Motor neuron (in vitro differentiated cells): ENCODE measurements around the gene KCNQ2. TPM values are rescaled to one million over a fixed set of nuclear protein-coding genes. Genes with fewer than 3 reads are reported as not detected.

ENCODE experiments used
- ATAC-seq, 8 experiments: fragments of 200-7000 bp; cut with Tn5 transposase; replicated peaks in 6 of 8; 2 replicates each; pipeline ENCODE4 v1.8.0; 2021; ENCODE audit warnings: mild to moderate bottlenecking in 8 of 8, moderate library complexity in 8 of 8
- H3K27ac ChIP-seq, 2 donors: fragments of 250-450 bp; sonication (Bioruptor Pico); 2 replicates each; pipeline ENCODE4 v1.9.0; 2021; ENCODE audit warnings: antibody characterized with exemption in 2 of 2, mild to moderate bottlenecking in 2 of 2, moderate library complexity in 1 of 2
- H3K4me1 ChIP-seq, 2 donors: fragments of 250-450 bp; sonication (Bioruptor Pico); replicated peaks in 1 of 2; 2 replicates each; pipeline ENCODE4 v1.6.1; 2021; ENCODE audit warnings: antibody characterized with exemption in 2 of 2, mild to moderate bottlenecking in 2 of 2, moderate library complexity in 1 of 2
- H3K4me3 ChIP-seq, 5 donors: fragments of 250-450 bp; sonication (Bioruptor Pico); 2 replicates each; pipeline ENCODE4 v1.9.0; 2021; ENCODE audit warnings: antibody characterized with exemption in 5 of 5, mild to moderate bottlenecking in 5 of 5, moderate library complexity in 4 of 5
- WGBS, 10 experiments: fragments of 450-650 bp; shearing (Covaris generic); methylation state at CpG; one replicate each; pipeline ENCODE4 v1.0.0; 2022; 5-methylcytosine and 5-hydroxymethylcytosine counted together
- in situ Hi-C, 9 experiments: fragments of 400-800 bp; cut with MboI; loops; one replicate each; pipeline ENCODE4 v1.15.0; 2021; ENCODE audit warnings: low sequenced_read_pairs in 9 of 9, low pct_unique_long_range_greater_than_20kb in 2 of 9; ENCODE audit not compliant: unreplicated experiment in 9 of 9
- total RNA-seq, 8 experiments: library from RNA; unstranded; fragments of 300-600 nt; gene quantifications; 2 replicates each; pipeline versions ENCODE4 v1.2.3 to v1.2.4, GENCODE V29; 2022

KCNQ2 gene
- total RNA-seq, 8 experiments from 2014 or later: 0.18 to 124 (median 58.4) TPM

- peak overlapping the region; percentile 81 to 96 for H3K27ac ChIP-seq
- H3K4me1 ChIP-seq: peaks cover 62 to 73% of the 10 kb centered on the region in 2 donors
- peak overlapping the region in 1 of 5 donors; percentile 6 for H3K4me3 ChIP-seq
- WGBS, 10 experiments: 8 to 58% (median 33%) methylated on average over 2 to 6 of the region's 15 CpGs; no CpG with 5 or more reads in 5 of the 10 experiments
- peak in 5 of 8 experiments; percentile 18 to 46 (median 37) for ATAC-seq
- in situ Hi-C loops: loop anchor here in 1 of 9 experiments (25.0 kb wide), 1 partner anchor 91 kb away; the partner anchor contains the start of gene COL20A1
These were observed 94.5 kb downstream of the KCNQ2 start for GRCh38 chr20:63377951-63378381.

- peak in 5 of 8 experiments; percentile 73 to 79 (median 74) for ATAC-seq
- peak overlapping the region; percentile 81 to 96 for H3K27ac ChIP-seq
- WGBS, 10 experiments: 0 to 20% (median 0%) methylated on average over 1 to 8 of the region's 32 CpGs; no CpG with 5 or more reads in 5 of the 10 experiments
- H3K4me3 ChIP-seq: peak overlapping the region in 2 of 5 donors; percentile 1 to 6
- in situ Hi-C loops: loop anchor here in 1 of 9 experiments (25.0 kb wide), 1 partner anchor 90 kb away; the partner anchor contains the start of gene COL20A1
- H3K4me1 ChIP-seq: peaks cover 62 to 74% of the 10 kb centered on the region in 2 donors
These were observed 95.1 kb downstream of the KCNQ2 start for GRCh38 chr20:63377256-63377941.

- WGBS, 10 experiments: 0 to 90% (median 36%) methylated on average over 1 to 7 of the region's 31 CpGs; no CpG with 5 or more reads in 2 of the 10 experiments
- peak in 4 of 8 experiments; percentile 0 to 1 (median 0) for ATAC-seq
- in situ Hi-C loops: loop anchor here in 1 of 9 experiments (25.0 kb wide), 1 partner anchor 89 kb away; the partner anchor contains the start of gene COL20A1
- H3K4me3 ChIP-seq: peak overlapping the region in 1 of 5 donors; percentile 1
- peaks cover 56 to 72% of the 10 kb centered on the region in 2 donors for H3K4me1 ChIP-seq
- H3K27ac ChIP-seq: peak overlapping the region; percentile 81 to 96
These were observed 95.9 kb downstream of the KCNQ2 start for GRCh38 chr20:63376283-63377250.

- Histone ChIP-seq H3K27ac (no peak overlapping the region), H3K4me3 (no peak overlapping the region), H3K4me1 (peaks cover 63 to 75% of the 10 kb centered on the region in 2 donors)
- 83% methylated on average over 1 of the region's 3 CpGs; no CpG with 5 or more reads in 9 of the 10 experiments for WGBS, 10 experiments
- no peak for ATAC-seq
- in situ Hi-C loops: loop anchor here in 1 of 9 experiments (25.0 kb wide), 1 partner anchor 88 kb away; the partner anchor contains the start of gene COL20A1
These were observed 97.0 kb downstream of the KCNQ2 start for GRCh38 chr20:63375438-63375837.

GRCh38 chr20:63374504-63374903, 98.0 kb downstream of the KCNQ2 start:
- Histone ChIP-seq H3K27ac (no peak overlapping the region), H3K4me1 (peaks cover 61 to 76% of the 10 kb centered on the region in 2 donors), H3K4me3 (no peak overlapping the region)
- 0 to 85% (median 53%) methylated on average over 1 to 8 of the region's 12 CpGs; no CpG with 5 or more reads in 3 of the 10 experiments for WGBS, 10 experiments
- in situ Hi-C loops: no loop called here
- no peak for ATAC-seq

GRCh38 chr20:63373996-63374395, 98.5 kb downstream of the KCNQ2 start:
- Histone ChIP-seq H3K4me3 (no peak overlapping the region), H3K27ac (no peak overlapping the region), H3K4me1 (peaks cover 58 to 71% of the 10 kb centered on the region in 2 donors)
- no peak for ATAC-seq
- 20 to 92% (median 58%) methylated on average over 3 to 14 of the region's 19 CpGs; no CpG with 5 or more reads in 6 of the 10 experiments for WGBS, 10 experiments
- in situ Hi-C loops: no loop called here

GRCh38 chr20:63372971-63373885, 99.2 kb downstream of the KCNQ2 start:
- ATAC-seq: no peak
- Histone ChIP-seq H3K27ac (no peak overlapping the region), H3K4me3 (no peak overlapping the region), H3K4me1 (peaks cover 58 to 70% of the 10 kb centered on the region in 2 donors)
- in situ Hi-C loops: no loop called here
- 10 to 93% (median 73%) methylated on average over 1 to 7 of the region's 34 CpGs; no CpG with 5 or more reads in 3 of the 10 experiments for WGBS, 10 experiments

- peaks cover 59 to 71% of the 10 kb centered on the region in 2 donors for H3K4me1 ChIP-seq
- peak overlapping the region; percentile 62 to 74 for H3K27ac ChIP-seq
- no peak overlapping the region for H3K4me3 ChIP-seq
- in situ Hi-C loops: no loop called here
- peak in 5 of 8 experiments; percentile 9 to 42 (median 10) for ATAC-seq
- WGBS, 10 experiments: 3 to 100% (median 80%) methylated on average over 1 to 13 of the region's 28 CpGs; no CpG with 5 or more reads in 7 of the 10 experiments
These were observed 101.1 kb downstream of the KCNQ2 start for GRCh38 chr20:63371291-63371865.

- ATAC-seq: peak in 5 of 8 experiments; percentile 9 to 42 (median 17)
- in situ Hi-C loops: no loop called here
- H3K27ac ChIP-seq: peak overlapping the region; percentile 62 to 74
- no peak overlapping the region for H3K4me3 ChIP-seq
- H3K4me1 ChIP-seq: peaks cover 58 to 69% of the 10 kb centered on the region in 2 donors
- WGBS, 10 experiments: 0 to 45% (median 0%) methylated on average over 1 to 4 of the region's 21 CpGs; no CpG with 5 or more reads in 6 of the 10 experiments
These were observed 101.8 kb downstream of the KCNQ2 start for GRCh38 chr20:63370618-63371187.

- peaks cover 61 to 71% of the 10 kb centered on the region in 2 donors for H3K4me1 ChIP-seq
- 10 to 72% methylated on average over 5 to 7 of the region's 24 CpGs; no CpG with 5 or more reads in 8 of the 10 experiments for WGBS, 10 experiments
- H3K4me3 ChIP-seq: no peak overlapping the region
- H3K27ac ChIP-seq: peak overlapping the region; percentile 62 to 74
- in situ Hi-C loops: no loop called here
- ATAC-seq: peak in 1 of 8 experiments; percentile 5
These were observed 102.5 kb downstream of the KCNQ2 start for GRCh38 chr20:63369724-63370617.
